Skeletal muscle tissue (tissue), 4 donors: Measurements from ENCODE around the gene IMPDH2. TPM values are rescaled to one million over a fixed set of nuclear protein-coding genes. Genes with fewer than 3 reads are reported as not detected.

Experiments
- H3K27ac ChIP-seq: one replicate; pipeline ENCODE4 v1.7.0; 2013; ENCODE audit warnings: mild to moderate bottlenecking, low read depth, low read length, inconsistent platforms
- H3K27me3 ChIP-seq, 3 donors: one replicate each; pipeline ENCODE4 v1.7.0; 2013; ENCODE audit warnings: low read length in 3 of 3; ENCODE audit not compliant: control insufficient read depth in 3 of 3, insufficient read depth in 3 of 3
- H3K36me3 ChIP-seq, 3 donors: one replicate each; pipeline ENCODE4 v1.7.0; 2013; ENCODE audit warnings: low read length in 3 of 3; ENCODE audit not compliant: control insufficient read depth in 3 of 3, insufficient read depth in 3 of 3
- H3K4me1 ChIP-seq, 3 donors: one replicate each; pipeline ENCODE4 v1.7.0; 2013; ENCODE audit warnings: low read length in 3 of 3, mild to moderate bottlenecking in 3 of 3; ENCODE audit not compliant: control insufficient read depth in 3 of 3, insufficient read depth in 3 of 3
- H3K4me3 ChIP-seq, 3 donors: one replicate each; pipeline ENCODE4 v1.7.0; 2013; ENCODE audit warnings: low read length in 3 of 3
- H3K9ac ChIP-seq, 3 donors: one replicate each; pipeline ENCODE4 v1.7.0; 2013; ENCODE audit warnings: low read length in 3 of 3, mild to moderate bottlenecking in 3 of 3, moderate library complexity in 2 of 3, low read depth in 1 of 3
- H3K9me3 ChIP-seq, 3 donors: one replicate each; pipeline ENCODE4 v1.7.0; 2013; ENCODE audit warnings: low read length in 3 of 3; ENCODE audit not compliant: control insufficient read depth in 3 of 3
- total RNA-seq: library from RNA; depleted of rRNA; stranded (reverse); fragments of >200 nt; gene quantifications from one replicate; pipeline ENCODE4 v1.2.3, GENCODE V29; 2014
- donor health status: Osteomylitis.

Gene IMPDH2
- 523 TPM for total RNA-seq

- Histone ChIP-seq H3K27ac (peak within 1 kb of the TSS; percentile 94), H3K9ac (peak within 1 kb of the TSS; percentile 96 to 99 (median 97)), H3K4me3 (peak within 1 kb of the TSS; percentile 72 to 97 (median 91)), H3K4me1 (peaks cover 21 to 55% (median 28%) of the 10 kb centered on the region in 3 donors), H3K36me3 (peaks cover 58 to 63% (median 59%) of the 10 kb centered on the region in 3 donors), H3K9me3 (no peaks in the 10 kb centered on the region), H3K27me3 (no peaks in the 10 kb centered on the region)
Measured at GRCh38 chr3:49028673-49029562, at the start of gene IMPDH2. TSS of gene IMPDH2 (minus strand) at chr3:49029398. CDS start at chr3:49029350, 48 bp downstream.

- Histone ChIP-seq H3K4me3 (no peak overlapping the region), H3K9ac (no peak overlapping the region), H3K27me3 (no peaks in the 10 kb centered on the region), H3K27ac (no peak overlapping the region), H3K9me3 (no peaks in the 10 kb centered on the region), H3K4me1 (no peaks in the 10 kb centered on the region), H3K36me3 (peaks cover 31 to 47% (median 41%) of the 10 kb centered on the region in 3 donors)
Measured at GRCh38 chr3:49076646-49077045, 47.4 kb upstream of the IMPDH2 start.

- Histone ChIP-seq H3K9me3 (no peaks in the 10 kb centered on the region), H3K4me1 (no peaks in the 10 kb centered on the region), H3K4me3 (no peak overlapping the region), H3K36me3 (peaks cover 36 to 52% (median 46%) of the 10 kb centered on the region in 3 donors), H3K27ac (no peak overlapping the region), H3K27me3 (no peaks in the 10 kb centered on the region), H3K9ac (no peak overlapping the region)
Measured at GRCh38 chr3:49076116-49076515, 46.9 kb upstream of the IMPDH2 start.

- Histone ChIP-seq H3K27ac (no peak overlapping the region), H3K36me3 (peaks cover 35 to 52% (median 43%) of the 10 kb centered on the region in 3 donors), H3K9ac (no peak overlapping the region), H3K9me3 (no peaks in the 10 kb centered on the region), H3K4me3 (no peak overlapping the region), H3K4me1 (peaks cover 0 to 6% (median 0%) of the 10 kb centered on the region in 3 donors), H3K27me3 (no peaks in the 10 kb centered on the region)
Measured at GRCh38 chr3:49058011-49058410, 28.8 kb upstream of the IMPDH2 start.

GRCh38 chr3:49057268-49057667 lies 28.1 kb upstream of the IMPDH2 start:
- Histone ChIP-seq H3K4me3 (no peak overlapping the region), H3K9me3 (no peaks in the 10 kb centered on the region), H3K9ac (no peak overlapping the region), H3K27ac (no peak overlapping the region), H3K27me3 (no peaks in the 10 kb centered on the region), H3K36me3 (peaks cover 37 to 49% (median 45%) of the 10 kb centered on the region in 3 donors), H3K4me1 (peaks cover 0 to 6% (median 0%) of the 10 kb centered on the region in 3 donors)

- no peak overlapping the region for H3K4me3 ChIP-seq
- no peaks in the 10 kb centered on the region for H3K27me3 ChIP-seq
- H3K9ac ChIP-seq, result peak overlapping the region in 1 of 3 donors; percentile 16
- H3K9me3 ChIP-seq, result no peaks in the 10 kb centered on the region
- no peak overlapping the region for H3K27ac ChIP-seq
- peaks cover 0 to 6% (median 0%) of the 10 kb centered on the region in 3 donors for H3K4me1 ChIP-seq
- H3K36me3 ChIP-seq, result peaks cover 37 to 44% (median 42%) of the 10 kb centered on the region in 3 donors
Measured at GRCh38 chr3:49054344-49054862, 25.2 kb upstream of the IMPDH2 start.

GRCh38 chr3:49053543-49053942 lies 24.3 kb upstream of the IMPDH2 start:
- Histone ChIP-seq H3K4me3 (no peak overlapping the region), H3K9me3 (no peaks in the 10 kb centered on the region), H3K27ac (no peak overlapping the region), H3K4me1 (peaks cover 0 to 6% (median 0%) of the 10 kb centered on the region in 3 donors), H3K36me3 (peaks cover 37 to 44% (median 42%) of the 10 kb centered on the region in 3 donors), H3K9ac (no peak overlapping the region), H3K27me3 (no peaks in the 10 kb centered on the region)

GRCh38 chr3:49035281-49035680 lies 6.1 kb upstream of the IMPDH2 start:
- Histone ChIP-seq H3K27me3 (no peaks in the 10 kb centered on the region), H3K4me3 (no peak overlapping the region), H3K4me1 (no peaks in the 10 kb centered on the region), H3K36me3 (peaks cover 33 to 56% (median 40%) of the 10 kb centered on the region in 3 donors), H3K27ac (no peak overlapping the region), H3K9me3 (no peaks in the 10 kb centered on the region), H3K9ac (no peak overlapping the region)

- no peaks in the 10 kb centered on the region for H3K27me3 ChIP-seq
- no peaks in the 10 kb centered on the region for H3K9me3 ChIP-seq
- peaks cover 35 to 55% (median 36%) of the 10 kb centered on the region in 3 donors for H3K36me3 ChIP-seq
- H3K4me1 ChIP-seq, result peaks cover 0 to 3% (median 0%) of the 10 kb centered on the region in 3 donors
- no peak overlapping the region for H3K27ac ChIP-seq
- H3K4me3 ChIP-seq, result no peak overlapping the region
- no peak overlapping the region for H3K9ac ChIP-seq
Measured at GRCh38 chr3:49034650-49035049, 5.5 kb upstream of the IMPDH2 start.
